Measurements from ENCODE around the gene AKAP8L. TPM values are rescaled to one million over a fixed set of nuclear protein-coding genes. Genes with fewer than 3 reads are reported as not detected.

The AKAP8L gene, protein sequence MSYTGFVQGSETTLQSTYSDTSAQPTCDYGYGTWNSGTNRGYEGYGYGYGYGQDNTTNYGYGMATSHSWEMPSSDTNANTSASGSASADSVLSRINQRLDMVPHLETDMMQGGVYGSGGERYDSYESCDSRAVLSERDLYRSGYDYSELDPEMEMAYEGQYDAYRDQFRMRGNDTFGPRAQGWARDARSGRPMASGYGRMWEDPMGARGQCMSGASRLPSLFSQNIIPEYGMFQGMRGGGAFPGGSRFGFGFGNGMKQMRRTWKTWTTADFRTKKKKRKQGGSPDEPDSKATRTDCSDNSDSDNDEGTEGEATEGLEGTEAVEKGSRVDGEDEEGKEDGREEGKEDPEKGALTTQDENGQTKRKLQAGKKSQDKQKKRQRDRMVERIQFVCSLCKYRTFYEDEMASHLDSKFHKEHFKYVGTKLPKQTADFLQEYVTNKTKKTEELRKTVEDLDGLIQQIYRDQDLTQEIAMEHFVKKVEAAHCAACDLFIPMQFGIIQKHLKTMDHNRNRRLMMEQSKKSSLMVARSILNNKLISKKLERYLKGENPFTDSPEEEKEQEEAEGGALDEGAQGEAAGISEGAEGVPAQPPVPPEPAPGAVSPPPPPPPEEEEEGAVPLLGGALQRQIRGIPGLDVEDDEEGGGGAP
- total RNA-seq (2021) (184 to 231 TPM (median 184 TPM) in 3 replicates), Bru-seq, nascent RNA (percentile 77 among the genes with signal in this experiment)
- long read RNA-seq, experiment 1, transcript AKAP8L-203 (16 exons, 2,251 nt), result minor isoform, 5 of 527 reads
- long read RNA-seq, experiment 1, transcript AKAP8L-220 (16 exons, 2,113 nt), result minor isoform, 26 of 527 reads
- long read RNA-seq, experiment 1, transcript AKAP8L-201 (14 exons, 2,146 nt), result major isoform, 153 of 527 reads
- long read RNA-seq, experiment 1, partial matches to known transcripts, result 38 of 527 reads
- long read RNA-seq, experiment 1, other reads (novel, unspliced or antisense), result 301 of 527 reads
- long read RNA-seq, experiment 2, partial matches to known transcripts, result 74 of 105 reads
- long read RNA-seq, experiment 2, other reads (novel, unspliced or antisense), result 30 of 105 reads
- long read RNA-seq, experiment 3, partial matches to known transcripts, result 1 of 2 reads
- long read RNA-seq, experiment 3, other reads (novel, unspliced or antisense), result 1 of 2 reads

DNA sequence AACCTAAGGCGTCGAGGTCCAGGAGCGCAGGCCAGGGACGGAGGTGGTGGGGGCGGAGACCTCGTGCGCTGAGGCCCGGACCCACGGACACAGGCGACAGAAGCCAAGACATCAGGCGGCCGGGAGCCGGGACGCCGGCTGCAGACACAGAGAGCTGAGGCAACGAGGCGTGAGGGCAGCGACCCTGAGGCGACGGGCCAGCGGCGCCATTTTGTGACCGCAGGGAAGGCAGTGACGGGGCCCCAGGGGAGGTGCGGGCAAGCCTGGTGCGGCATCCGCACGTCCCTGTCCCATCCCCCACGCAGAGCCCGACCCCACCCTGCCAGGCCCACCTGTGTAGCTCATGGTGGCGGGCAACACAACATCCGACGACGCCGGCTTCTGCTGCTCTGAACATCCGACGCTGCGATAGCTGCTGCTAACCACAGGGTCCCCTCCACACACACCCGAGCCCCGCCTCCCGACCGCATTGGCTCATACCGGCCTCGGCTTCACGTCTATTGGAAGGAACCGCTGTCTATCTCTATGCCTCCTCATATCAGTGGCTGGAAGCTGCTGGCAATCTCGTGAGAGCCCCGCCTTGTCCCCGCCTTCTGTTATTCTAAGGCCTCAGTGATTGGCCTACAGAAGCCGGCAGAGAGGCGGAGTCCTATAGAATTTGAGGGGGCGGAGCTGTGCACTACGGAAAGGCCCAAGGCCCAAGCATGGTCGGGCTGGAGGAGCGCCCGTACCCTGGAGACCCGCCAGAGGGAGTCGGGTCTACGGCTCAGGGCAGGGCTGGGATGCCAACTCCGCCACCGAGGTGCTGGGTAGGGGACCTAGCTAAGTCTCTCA, at the start of gene AKAP8L:
TSS of gene AKAP8L (minus strand) at position 410 of the 834 bp plus-strand sequence. CDS start at position 345, 65 bp downstream.
- peaks cover 14% of the 10 kb centered on the region for H3K4me1 Mint-ChIP-seq
- CTCF ChIA-PET, result interaction anchor here (0.6 to 5.8 kb wide), 44 partner anchors 10 to 1242 kb away, joined by 3 to 128 read pairs (median 6); partner anchors contain the start of genes AKAP8, FAM32A, PGLYRP2 and RAB8A
- peak; percentile 99 for DNase-seq (ENCODE audit: low spot score)
- H3K36me3 Mint-ChIP-seq, result peaks cover 34% of the 10 kb centered on the region
- peak; percentile 97 for ATAC-seq
- no peaks in the 10 kb centered on the region for H3K27me3 Mint-ChIP-seq (ENCODE audit: low read depth)
- H3K27ac Mint-ChIP-seq, result peak within 1 kb of the TSS; percentile 94
- POLR2A ChIA-PET, result interaction anchor here (0.6 to 2.6 kb wide), 20 partner anchors 12 to 783 kb away, joined by 3 to 31 read pairs (median 4); partner anchors contain the start of genes AKAP8, FAM32A and SYDE1
- 0 out of 2 replicates have a peak, but pooled peaks cover 5% of the 10 kb centered on the region for H3K9me3 Mint-ChIP-seq
- TF ChIP-seq ZNF423 (CRISPR knock-in tag; IDR thresholded peaks at IDR 0.05) (no peak), TEAD1 (CRISPR knock-in tag; IDR thresholded peaks at IDR 0.05) (0 out of 2 replicates have a peak, but pooled peaks have one; percentile 51), HMGA2 (CRISPR knock-in tag; IDR thresholded peaks at IDR 0.05) (no peak), SP1 (CRISPR knock-in tag; conservative IDR thresholded peaks at IDR 0.05) (peak; percentile 99), CREM (CRISPR knock-in tag; IDR thresholded peaks at IDR 0.05) (0 out of 2 replicates have a peak, but pooled peaks have one; percentile 3), ZNF232 (CRISPR knock-in tag; IDR thresholded peaks at IDR 0.05) (no peak), ZNF219 (CRISPR knock-in tag; IDR thresholded peaks at IDR 0.05; ENCODE audit: borderline replicate concordance) (0 out of 2 replicates have a peak, but pooled peaks have one; percentile 26), GABPB1 (CRISPR knock-in tag; IDR thresholded peaks at IDR 0.05) (peak; percentile 77), IRF2 (CRISPR knock-in tag; IDR thresholded peaks at IDR 0.05; ENCODE audit: borderline replicate concordance, low read depth) (no peak), NFATC4 (CRISPR knock-in tag; IDR thresholded peaks at IDR 0.05) (peak; percentile 62; the same call in 1 of the 2 replicates), FOXK1 (CRISPR knock-in tag; IDR thresholded peaks at IDR 0.05) (peak; percentile 39; the same call in 1 of the 2 replicates), NFYB (CRISPR knock-in tag; conservative IDR thresholded peaks at IDR 0.05; ENCODE audit: low read depth) (peak; percentile 99), FOXP1 (CRISPR knock-in tag; IDR thresholded peaks at IDR 0.05; ENCODE audit: borderline replicate concordance) (peak; percentile 55; the same call in 1 of the 2 replicates), ZNF416 (CRISPR knock-in tag; IDR thresholded peaks at IDR 0.05) (peak; percentile 93)
- TF ChIP-seq, protein P1, sequence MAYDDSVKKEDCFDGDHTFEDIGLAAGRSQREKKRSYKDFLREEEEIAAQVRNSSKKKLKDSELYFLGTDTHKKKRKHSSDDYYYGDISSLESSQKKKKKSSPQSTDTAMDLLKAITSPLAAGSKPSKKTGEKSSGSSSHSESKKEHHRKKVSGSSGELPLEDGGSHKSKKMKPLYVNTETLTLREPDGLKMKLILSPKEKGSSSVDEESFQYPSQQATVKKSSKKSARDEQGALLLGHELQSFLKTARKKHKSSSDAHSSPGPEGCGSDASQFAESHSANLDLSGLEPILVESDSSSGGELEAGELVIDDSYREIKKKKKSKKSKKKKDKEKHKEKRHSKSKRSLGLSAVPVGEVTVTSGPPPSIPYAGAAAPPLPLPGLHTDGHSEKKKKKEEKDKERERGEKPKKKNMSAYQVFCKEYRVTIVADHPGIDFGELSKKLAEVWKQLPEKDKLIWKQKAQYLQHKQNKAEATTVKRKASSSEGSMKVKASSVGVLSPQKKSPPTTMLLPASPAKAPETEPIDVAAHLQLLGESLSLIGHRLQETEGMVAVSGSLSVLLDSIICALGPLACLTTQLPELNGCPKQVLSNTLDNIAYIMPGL (CRISPR knock-in tag; IDR thresholded peaks at IDR 0.05), result peak; percentile 62; the same call in 1 of the 2 replicates
- TF ChIP-seq, protein P2, sequence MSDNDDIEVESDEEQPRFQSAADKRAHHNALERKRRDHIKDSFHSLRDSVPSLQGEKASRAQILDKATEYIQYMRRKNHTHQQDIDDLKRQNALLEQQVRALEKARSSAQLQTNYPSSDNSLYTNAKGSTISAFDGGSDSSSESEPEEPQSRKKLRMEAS (CRISPR knock-in tag; IDR thresholded peaks at IDR 0.05), result peak; percentile 76
- TF ChIP-seq, protein P3, sequence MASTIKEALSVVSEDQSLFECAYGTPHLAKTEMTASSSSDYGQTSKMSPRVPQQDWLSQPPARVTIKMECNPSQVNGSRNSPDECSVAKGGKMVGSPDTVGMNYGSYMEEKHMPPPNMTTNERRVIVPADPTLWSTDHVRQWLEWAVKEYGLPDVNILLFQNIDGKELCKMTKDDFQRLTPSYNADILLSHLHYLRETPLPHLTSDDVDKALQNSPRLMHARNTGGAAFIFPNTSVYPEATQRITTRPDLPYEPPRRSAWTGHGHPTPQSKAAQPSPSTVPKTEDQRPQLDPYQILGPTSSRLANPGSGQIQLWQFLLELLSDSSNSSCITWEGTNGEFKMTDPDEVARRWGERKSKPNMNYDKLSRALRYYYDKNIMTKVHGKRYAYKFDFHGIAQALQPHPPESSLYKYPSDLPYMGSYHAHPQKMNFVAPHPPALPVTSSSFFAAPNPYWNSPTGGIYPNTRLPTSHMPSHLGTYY (CRISPR knock-in tag; IDR thresholded peaks at IDR 0.05), result peak; percentile 44; the same call in 1 of the 2 replicates
- TF ChIP-seq, protein P4, sequence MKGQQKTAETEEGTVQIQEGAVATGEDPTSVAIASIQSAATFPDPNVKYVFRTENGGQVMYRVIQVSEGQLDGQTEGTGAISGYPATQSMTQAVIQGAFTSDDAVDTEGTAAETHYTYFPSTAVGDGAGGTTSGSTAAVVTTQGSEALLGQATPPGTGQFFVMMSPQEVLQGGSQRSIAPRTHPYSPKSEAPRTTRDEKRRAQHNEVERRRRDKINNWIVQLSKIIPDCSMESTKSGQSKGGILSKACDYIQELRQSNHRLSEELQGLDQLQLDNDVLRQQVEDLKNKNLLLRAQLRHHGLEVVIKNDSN (CRISPR knock-in tag; IDR thresholded peaks at IDR 0.05), result 0 out of 2 replicates have a peak, but pooled peaks have one; percentile 25
- TF ChIP-seq, protein P5, sequence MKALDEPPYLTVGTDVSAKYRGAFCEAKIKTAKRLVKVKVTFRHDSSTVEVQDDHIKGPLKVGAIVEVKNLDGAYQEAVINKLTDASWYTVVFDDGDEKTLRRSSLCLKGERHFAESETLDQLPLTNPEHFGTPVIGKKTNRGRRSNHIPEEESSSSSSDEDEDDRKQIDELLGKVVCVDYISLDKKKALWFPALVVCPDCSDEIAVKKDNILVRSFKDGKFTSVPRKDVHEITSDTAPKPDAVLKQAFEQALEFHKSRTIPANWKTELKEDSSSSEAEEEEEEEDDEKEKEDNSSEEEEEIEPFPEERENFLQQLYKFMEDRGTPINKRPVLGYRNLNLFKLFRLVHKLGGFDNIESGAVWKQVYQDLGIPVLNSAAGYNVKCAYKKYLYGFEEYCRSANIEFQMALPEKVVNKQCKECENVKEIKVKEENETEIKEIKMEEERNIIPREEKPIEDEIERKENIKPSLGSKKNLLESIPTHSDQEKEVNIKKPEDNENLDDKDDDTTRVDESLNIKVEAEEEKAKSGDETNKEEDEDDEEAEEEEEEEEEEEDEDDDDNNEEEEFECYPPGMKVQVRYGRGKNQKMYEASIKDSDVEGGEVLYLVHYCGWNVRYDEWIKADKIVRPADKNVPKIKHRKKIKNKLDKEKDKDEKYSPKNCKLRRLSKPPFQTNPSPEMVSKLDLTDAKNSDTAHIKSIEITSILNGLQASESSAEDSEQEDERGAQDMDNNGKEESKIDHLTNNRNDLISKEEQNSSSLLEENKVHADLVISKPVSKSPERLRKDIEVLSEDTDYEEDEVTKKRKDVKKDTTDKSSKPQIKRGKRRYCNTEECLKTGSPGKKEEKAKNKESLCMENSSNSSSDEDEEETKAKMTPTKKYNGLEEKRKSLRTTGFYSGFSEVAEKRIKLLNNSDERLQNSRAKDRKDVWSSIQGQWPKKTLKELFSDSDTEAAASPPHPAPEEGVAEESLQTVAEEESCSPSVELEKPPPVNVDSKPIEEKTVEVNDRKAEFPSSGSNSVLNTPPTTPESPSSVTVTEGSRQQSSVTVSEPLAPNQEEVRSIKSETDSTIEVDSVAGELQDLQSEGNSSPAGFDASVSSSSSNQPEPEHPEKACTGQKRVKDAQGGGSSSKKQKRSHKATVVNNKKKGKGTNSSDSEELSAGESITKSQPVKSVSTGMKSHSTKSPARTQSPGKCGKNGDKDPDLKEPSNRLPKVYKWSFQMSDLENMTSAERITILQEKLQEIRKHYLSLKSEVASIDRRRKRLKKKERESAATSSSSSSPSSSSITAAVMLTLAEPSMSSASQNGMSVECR (CRISPR knock-in tag; IDR thresholded peaks at IDR 0.05; ENCODE audit: borderline replicate concordance), result 0 out of 2 replicates have a peak, but pooled peaks have one; percentile 57
- TF ChIP-seq, protein P6, sequence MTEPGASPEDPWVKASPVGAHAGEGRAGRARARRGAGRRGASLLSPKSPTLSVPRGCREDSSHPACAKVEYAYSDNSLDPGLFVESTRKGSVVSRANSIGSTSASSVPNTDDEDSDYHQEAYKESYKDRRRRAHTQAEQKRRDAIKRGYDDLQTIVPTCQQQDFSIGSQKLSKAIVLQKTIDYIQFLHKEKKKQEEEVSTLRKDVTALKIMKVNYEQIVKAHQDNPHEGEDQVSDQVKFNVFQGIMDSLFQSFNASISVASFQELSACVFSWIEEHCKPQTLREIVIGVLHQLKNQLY (CRISPR knock-in tag; IDR thresholded peaks at IDR 0.05), result no peak
- H3K4me3 Mint-ChIP-seq, result peak within 1 kb of the TSS; percentile 95
